GM15510 (cell line): ENCODE measurements around the gene ACOX1.
A peak's percentile ranks its signal among the peaks of the same experiment; 100 is the strongest.

ENCODE experiments used
- POLR2A ChIP-seq: IDR thresholded peaks from 3 replicates; pipeline ENCODE4 v1.6.1; 2011; ENCODE audit warnings: borderline replicate concordance; ENCODE audit not compliant: insufficient read length; ENCODE audit errors: extremely low read depth

The ACOX1 gene

GRCh38 chr17:75970626-75971025 is 8.3 kb downstream of the ACOX1 start:
- TF ChIP-seq POLR2A: no peak

- TF ChIP-seq POLR2A: no peak
Measured at GRCh38 chr17:75970011-75970523, 8.9 kb downstream of the ACOX1 start.

GRCh38 chr17:75965468-75965867 is 13.5 kb downstream of the ACOX1 start:
- TF ChIP-seq POLR2A: no peak

GRCh38 chr17:75959839-75960511 is 19.0 kb downstream of the ACOX1 start:
- TF ChIP-seq POLR2A: no peak

- no peak for TF ChIP-seq POLR2A
Measured at GRCh38 chr17:75959051-75959838, 19.7 kb downstream of the ACOX1 start.

GRCh38 chr17:75950855-75951554 is 28.0 kb downstream of the ACOX1 start:
- no peak for TF ChIP-seq POLR2A

- TF ChIP-seq POLR2A: no peak
Measured at GRCh38 chr17:75950421-75950820, 28.5 kb downstream of the ACOX1 start.

GRCh38 chr17:75945211-75945610 is 33.8 kb downstream of the ACOX1 start:
- no peak for TF ChIP-seq POLR2A

GRCh38 chr17:75943491-75943890 is 35.5 kb downstream of the ACOX1 start:
- no peak for TF ChIP-seq POLR2A

- no peak for TF ChIP-seq POLR2A
Measured at GRCh38 chr17:75942473-75942872, 36.5 kb downstream of the ACOX1 start.

GRCh38 chr17:75941442-75941819 is 37.5 kb downstream of the ACOX1 start:
- no peak for TF ChIP-seq POLR2A

- peak; percentile 84 for TF ChIP-seq POLR2A
Measured at GRCh38 chr17:75940727-75941441, 38.1 kb downstream of the ACOX1 start, which contains the start of gene FBF1. FBF1 (minus strand) TSS chr17:75941042; CDS start chr17:75938149, 2,893 bp downstream.

GRCh38 chr17:75937652-75938051 is 41.3 kb downstream of the ACOX1 start:
- no peak for TF ChIP-seq POLR2A

GRCh38 chr17:75933808-75934207 is 45.2 kb downstream of the ACOX1 start:
- TF ChIP-seq POLR2A: no peak
